ENCODE measurements around the gene CAMK2N1.
"Not testable (repeated sequence)": the region's sequence is repeated elsewhere in the genome, so short reads cannot be mapped to it uniquely, and the experiment has no call there.

CAMK2N1 gene

GRCh38 chr1:20521960-20522861 is 36.2 kb upstream of the CAMK2N1 start:
- TF ChIP-seq CTCF (conservative IDR thresholded peaks at IDR 0.05) = peak; percentile 94
- no peak overlapping the region for H3K27ac ChIP-seq

DNA sequence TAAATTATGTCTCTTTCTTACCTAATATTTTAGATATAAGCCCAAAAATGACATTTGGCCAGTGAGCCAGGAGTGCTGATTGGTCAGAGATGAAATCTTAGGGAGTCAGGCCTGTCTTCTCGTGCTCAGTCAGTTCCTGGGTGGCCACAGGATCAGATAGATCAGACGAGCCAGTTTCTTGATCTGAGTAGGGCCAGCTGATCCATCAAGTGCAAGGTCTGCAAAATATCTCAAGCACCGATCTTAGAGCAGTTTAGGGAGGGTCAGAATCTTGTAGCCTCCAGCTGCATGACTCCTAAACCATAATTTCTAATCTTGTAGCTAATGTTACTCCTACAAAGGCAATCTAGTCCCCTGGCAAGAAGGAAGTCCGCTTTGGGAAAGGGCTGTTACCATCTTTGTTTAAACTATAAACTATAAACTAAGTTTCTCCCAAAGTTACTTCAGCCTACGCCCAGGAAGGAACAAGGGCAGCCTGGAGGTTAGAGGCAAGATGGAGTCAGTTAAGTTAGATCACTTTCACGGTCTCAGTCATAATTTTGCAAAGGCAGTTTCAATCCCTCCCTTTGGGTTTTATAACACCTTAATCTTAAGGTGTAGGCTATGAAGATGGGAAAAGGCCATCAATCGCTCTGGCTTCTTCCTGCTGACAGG is 33.7 kb upstream of the CAMK2N1 start:
- not testable (repeated sequence) for H3K27ac ChIP-seq

DNA sequence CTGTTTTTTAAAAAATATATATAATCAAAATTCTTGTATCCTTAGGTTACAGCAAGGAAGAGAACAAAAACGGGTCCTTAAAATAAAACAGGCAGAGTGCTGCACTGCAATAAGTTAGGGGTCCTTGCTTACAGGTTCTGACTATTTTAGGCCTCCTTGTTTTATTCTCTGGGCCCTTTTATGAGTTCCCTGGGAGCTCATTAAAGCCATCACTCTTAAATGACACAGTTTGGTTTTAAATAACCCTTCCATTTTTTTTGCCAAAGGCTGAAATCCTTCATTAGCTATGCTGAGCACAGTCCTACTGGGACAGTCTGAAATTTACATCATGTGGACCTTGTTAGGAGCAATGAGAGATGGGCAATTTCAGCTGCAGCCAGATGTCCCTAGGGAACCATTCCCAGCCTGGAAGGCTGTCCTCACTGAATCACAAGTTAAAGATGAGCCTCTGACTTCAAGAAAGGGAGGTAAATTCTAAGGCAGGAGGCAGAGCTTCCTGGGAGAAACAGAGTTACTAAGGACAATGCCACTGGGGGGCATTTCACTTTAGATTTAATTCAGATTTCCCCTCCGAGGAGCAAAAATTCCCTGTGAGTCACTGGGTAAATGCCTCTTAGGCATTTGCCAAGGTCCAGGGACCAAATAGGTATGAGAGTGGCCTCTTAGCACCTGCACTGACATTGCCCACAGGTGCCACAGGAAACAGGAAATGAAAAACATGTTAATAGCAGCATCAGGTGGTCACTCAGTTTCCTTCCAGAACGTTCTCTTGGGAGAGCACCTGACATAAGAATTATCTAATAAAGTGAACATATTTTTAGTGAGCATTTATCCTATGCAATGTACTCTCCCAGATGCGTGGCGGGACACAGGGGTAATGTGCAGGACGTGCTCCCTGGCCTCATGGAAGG is 25.8 kb upstream of the CAMK2N1 start:
- H3K27ac ChIP-seq = no peak overlapping the region

DNA sequence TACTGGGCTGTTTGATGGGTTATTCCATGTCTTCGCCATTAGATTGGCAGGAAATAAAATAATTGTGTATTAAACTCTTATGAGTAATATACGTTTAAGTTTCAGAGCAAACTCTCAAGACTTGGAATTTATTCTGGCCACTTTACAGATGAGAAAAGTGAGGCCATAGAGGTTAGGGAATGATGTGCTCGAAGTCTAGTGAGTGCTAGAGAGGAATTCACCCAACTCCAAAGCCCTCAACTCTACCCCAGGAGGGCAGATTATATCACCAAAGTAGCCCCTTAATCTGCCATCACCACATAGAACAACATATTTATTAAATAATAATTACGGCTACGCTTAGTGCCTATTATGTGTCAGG is 22.4 kb upstream of the CAMK2N1 start:
- no peak for TF ChIP-seq CTCF (conservative IDR thresholded peaks at IDR 0.05)
- peak overlapping the region; percentile 74; the same call in 1 of the 2 replicates for H3K27ac ChIP-seq

More for the DNA sequence above, 25.8 kb upstream of the CAMK2N1 start:
- TF ChIP-seq CTCF (conservative IDR thresholded peaks at IDR 0.05) = no peak

- no peak for TF ChIP-seq CTCF (conservative IDR thresholded peaks at IDR 0.05)
- H3K27ac ChIP-seq = peak within 1 kb of the TSS; percentile 74
These were observed 21.8 kb upstream of the CAMK2N1 start, which contains the start of gene MUL1 for GRCh38 chr1:20507564-20508410. TSS of gene MUL1 (minus strand) at chr1:20508151. CDS start at chr1:20508024, 127 bp downstream.

DNA sequence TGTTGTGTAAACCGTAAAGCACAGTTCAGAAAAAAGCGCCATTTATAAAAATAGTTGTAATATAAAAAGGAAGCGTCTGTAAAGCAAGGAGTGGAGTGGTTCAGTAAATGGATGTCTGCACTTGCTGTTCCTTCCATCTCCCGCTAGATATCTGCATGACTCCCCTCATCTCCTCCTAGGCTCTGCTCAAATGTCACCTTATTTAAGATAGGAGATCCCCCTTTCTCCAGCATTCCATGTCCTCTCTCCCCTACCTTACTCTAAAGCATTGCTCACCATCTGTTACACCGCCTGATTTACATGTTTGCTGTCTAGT is 21.2 kb upstream of the CAMK2N1 start:
- no peak for TF ChIP-seq CTCF (conservative IDR thresholded peaks at IDR 0.05)
- H3K27ac ChIP-seq = peak overlapping the region; percentile 74

DNA sequence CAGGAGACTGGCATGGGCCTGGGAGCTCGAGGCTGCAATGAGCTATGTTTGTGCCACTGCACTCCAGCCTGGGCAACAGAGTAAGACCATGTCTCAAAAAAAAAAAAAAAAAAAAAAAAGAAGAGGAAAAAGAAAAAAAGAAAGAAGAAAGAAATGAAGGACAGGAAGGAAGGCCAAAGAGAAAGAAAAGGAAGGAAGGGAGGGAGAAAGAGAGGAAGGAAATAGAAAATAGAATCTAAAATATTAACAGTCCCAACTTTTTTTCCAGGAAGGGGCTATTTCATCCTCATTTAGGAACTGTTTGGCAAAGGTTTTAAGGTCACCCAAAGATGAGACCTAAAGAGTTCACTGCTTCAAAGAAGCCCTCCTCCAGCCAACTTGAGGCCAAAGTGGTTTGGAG is 19.5 kb upstream of the CAMK2N1 start:
- H3K27ac ChIP-seq = no peak overlapping the region
- no peak for TF ChIP-seq CTCF (conservative IDR thresholded peaks at IDR 0.05)

Measured in VCaP (cell line).